Measurements from ENCODE around the gene RENBP.

Gene RENBP

DNA sequence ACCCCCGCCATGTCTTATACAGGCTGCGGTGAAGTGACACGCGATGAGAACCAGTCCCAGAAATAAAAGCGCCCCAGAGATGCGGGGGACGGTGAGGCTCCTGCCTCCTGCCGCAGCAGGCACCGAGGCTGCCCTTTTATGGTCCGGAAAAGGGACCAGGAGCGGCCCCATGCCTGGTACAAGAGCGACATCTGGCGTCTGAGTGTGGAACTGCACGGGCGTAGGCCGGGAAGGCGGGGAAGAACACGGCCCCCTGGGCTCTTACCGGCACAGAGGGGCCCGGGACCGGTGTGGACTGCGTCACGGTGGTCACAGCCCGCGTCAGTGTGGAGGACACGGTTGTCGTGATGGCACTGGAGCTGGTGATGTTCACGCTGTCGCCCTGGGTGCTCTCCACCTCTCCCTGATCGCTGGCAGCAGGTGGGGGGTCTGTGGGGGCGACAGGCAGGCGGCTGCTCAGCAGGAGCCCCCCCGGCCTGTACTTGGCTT, 8.9 kb upstream of the RENBP start (continued):
- TF ChIP-seq ZFP37 (tag by site-specific recombination; IDR thresholded peaks at IDR 0.05): 0 out of 2 replicates have a peak, but pooled peaks have one; percentile 40
- TF ChIP-seq SP7 (tag by site-specific recombination; IDR thresholded peaks at IDR 0.05): peak; percentile 32; the same call in 1 of the 2 replicates
- TF ChIP-seq ZNF658 (tag by site-specific recombination; IDR thresholded peaks at IDR 0.05): no peak
- peak; percentile 76 for TF ChIP-seq ZNF600 (tag by site-specific recombination; IDR thresholded peaks at IDR 0.05)

DNA sequence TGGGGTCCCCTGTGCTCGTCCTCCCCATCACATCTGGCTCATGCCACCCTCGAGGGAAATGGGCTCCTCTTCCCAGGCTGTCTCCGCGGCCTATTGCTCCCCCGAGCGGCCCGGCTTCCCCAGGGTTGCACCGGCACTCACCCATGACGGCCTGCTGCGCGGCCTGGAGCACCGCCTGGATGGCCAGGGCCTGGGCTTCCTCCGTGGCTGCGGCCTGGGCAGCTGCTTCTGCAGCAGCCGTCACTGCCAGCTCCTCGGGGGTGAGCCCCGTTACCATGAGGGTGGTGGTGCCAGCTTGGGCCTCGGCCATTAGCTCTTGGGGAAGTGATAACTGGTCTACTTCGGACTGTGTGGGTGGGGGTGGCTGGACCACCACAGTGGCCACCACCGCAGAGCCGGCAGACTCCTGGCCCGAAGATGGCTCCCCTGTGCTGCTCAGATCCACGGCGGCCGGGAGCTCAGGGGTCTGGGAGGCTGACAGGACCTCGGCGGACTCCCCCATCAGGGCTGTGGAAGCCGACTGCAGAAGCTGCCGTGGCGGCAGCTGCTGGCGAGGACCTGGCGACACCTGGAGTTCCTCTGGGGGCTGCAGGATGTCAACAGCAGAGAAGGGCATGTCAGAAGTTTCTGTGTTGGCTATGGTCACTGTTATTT, 8.1 kb upstream of the RENBP start:
- Histone ChIP-seq H3K9me3 (ENCODE audit: control insufficient read depth, insufficient read depth, low read depth, low read length) (no peaks in the 10 kb centered on the region), H3K27ac (ENCODE audit: extremely low read depth, low read depth, low read length) (no peak overlapping the region; the same call in 1 of the 2 replicates), H3K4me3 (ENCODE audit: low read depth, low read length) (no peak overlapping the region), H3K36me3 (ENCODE audit: control insufficient read depth in 2 of 2, insufficient read depth in 1 of 2, low read length in 2 of 2) (peaks cover 31 to 99% of the 10 kb centered on the region in 2 experiments), H3K4me1 (ENCODE audit: control insufficient read depth, insufficient read depth, low read length) (no peaks in the 10 kb centered on the region; the same call in 1 of the 2 replicates)
- ChIA-PET POLR2A (interaction anchor here (0.6 kb wide), 1 partner anchor 11 kb away, joined by 3 read pairs; no protein-coding TSS in a partner anchor), CTCF (interaction anchor here (0.6 to 10.9 kb wide), 16 partner anchors 8 to 922 kb away, joined by 3 to 267 read pairs (median 4); partner anchors contain the start of genes ARHGAP4, NAA10, PLXNB3 and RENBP)
- no peak for TF ChIP-seq ZNF623 (tag by site-specific recombination; IDR thresholded peaks at IDR 0.05)
- TF ChIP-seq ZNF311 (tag by site-specific recombination; IDR thresholded peaks at IDR 0.05; ENCODE audit: borderline replicate concordance): no peak
- TF ChIP-seq, protein P1, sequence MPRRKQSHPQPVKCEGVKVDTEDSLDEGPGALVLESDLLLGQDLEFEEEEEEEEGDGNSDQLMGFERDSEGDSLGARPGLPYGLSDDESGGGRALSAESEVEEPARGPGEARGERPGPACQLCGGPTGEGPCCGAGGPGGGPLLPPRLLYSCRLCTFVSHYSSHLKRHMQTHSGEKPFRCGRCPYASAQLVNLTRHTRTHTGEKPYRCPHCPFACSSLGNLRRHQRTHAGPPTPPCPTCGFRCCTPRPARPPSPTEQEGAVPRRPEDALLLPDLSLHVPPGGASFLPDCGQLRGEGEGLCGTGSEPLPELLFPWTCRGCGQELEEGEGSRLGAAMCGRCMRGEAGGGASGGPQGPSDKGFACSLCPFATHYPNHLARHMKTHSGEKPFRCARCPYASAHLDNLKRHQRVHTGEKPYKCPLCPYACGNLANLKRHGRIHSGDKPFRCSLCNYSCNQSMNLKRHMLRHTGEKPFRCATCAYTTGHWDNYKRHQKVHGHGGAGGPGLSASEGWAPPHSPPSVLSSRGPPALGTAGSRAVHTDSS (tag by site-specific recombination; IDR thresholded peaks at IDR 0.05): no peak
- TF ChIP-seq MYNN (tag by site-specific recombination; IDR thresholded peaks at IDR 0.05; ENCODE audit: borderline replicate concordance): no peak
- TF ChIP-seq EGR2 (tag by site-specific recombination; IDR thresholded peaks at IDR 0.05; ENCODE audit: low read depth): no peak
- TF ChIP-seq, protein P2, sequence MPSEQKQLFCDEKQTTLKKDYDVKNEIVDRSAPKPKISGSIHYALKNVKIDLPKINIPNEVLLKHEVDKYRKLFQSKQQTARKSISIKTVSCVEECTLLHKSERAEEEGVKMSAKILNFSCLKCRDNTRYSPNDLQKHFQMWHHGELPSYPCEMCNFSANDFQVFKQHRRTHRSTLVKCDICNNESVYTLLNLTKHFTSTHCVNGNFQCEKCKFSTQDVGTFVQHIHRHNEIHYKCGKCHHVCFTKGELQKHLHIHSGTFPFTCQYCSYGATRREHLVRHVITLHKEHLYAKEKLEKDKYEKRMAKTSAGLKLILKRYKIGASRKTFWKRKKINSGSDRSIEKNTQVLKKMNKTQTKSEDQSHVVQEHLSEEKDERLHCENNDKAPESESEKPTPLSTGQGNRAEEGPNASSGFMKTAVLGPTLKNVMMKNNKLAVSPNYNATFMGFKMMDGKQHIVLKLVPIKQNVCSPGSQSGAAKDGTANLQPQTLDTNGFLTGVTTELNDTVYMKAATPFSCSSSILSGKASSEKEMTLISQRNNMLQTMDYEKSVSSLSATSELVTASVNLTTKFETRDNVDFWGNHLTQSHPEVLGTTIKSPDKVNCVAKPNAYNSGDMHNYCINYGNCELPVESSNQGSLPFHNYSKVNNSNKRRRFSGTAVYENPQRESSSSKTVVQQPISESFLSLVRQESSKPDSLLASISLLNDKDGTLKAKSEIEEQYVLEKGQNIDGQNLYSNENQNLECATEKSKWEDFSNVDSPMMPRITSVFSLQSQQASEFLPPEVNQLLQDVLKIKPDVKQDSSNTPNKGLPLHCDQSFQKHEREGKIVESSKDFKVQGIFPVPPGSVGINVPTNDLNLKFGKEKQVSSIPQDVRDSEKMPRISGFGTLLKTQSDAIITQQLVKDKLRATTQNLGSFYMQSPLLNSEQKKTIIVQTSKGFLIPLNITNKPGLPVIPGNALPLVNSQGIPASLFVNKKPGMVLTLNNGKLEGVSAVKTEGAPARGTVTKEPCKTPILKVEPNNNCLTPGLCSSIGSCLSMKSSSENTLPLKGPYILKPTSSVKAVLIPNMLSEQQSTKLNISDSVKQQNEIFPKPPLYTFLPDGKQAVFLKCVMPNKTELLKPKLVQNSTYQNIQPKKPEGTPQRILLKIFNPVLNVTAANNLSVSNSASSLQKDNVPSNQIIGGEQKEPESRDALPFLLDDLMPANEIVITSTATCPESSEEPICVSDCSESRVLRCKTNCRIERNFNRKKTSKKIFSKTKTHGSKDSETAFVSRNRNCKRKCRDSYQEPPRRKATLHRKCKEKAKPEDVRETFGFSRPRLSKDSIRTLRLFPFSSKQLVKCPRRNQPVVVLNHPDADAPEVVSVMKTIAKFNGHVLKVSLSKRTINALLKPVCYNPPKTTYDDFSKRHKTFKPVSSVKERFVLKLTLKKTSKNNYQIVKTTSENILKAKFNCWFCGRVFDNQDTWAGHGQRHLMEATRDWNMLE (tag by site-specific recombination; conservative IDR thresholded peaks at IDR 0.05; ENCODE audit: low read depth): no peak
- TF ChIP-seq ZNF596 (tag by site-specific recombination; IDR thresholded peaks at IDR 0.05): no peak
- TF ChIP-seq, protein P3, sequence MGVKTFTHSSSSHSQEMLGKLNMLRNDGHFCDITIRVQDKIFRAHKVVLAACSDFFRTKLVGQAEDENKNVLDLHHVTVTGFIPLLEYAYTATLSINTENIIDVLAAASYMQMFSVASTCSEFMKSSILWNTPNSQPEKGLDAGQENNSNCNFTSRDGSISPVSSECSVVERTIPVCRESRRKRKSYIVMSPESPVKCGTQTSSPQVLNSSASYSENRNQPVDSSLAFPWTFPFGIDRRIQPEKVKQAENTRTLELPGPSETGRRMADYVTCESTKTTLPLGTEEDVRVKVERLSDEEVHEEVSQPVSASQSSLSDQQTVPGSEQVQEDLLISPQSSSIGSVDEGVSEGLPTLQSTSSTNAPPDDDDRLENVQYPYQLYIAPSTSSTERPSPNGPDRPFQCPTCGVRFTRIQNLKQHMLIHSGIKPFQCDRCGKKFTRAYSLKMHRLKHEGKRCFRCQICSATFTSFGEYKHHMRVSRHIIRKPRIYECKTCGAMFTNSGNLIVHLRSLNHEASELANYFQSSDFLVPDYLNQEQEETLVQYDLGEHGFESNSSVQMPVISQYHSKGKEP (tag by site-specific recombination; IDR thresholded peaks at IDR 0.05): no peak
- TF ChIP-seq ZNF148 (tag by site-specific recombination; IDR thresholded peaks at IDR 0.05; ENCODE audit: borderline replicate concordance): no peak
- TF ChIP-seq ZNF266 (tag by site-specific recombination; IDR thresholded peaks at IDR 0.05; ENCODE audit: low read depth): no peak
- no peak for TF ChIP-seq ZNF121 (tag by site-specific recombination; IDR thresholded peaks at IDR 0.05)
- TF ChIP-seq ZNF521 (tag by site-specific recombination; IDR thresholded peaks at IDR 0.05): no peak
- TF ChIP-seq HOXC10 (CRISPR knock-in tag; IDR thresholded peaks at IDR 0.05): no peak
- no peak for TF ChIP-seq GLIS1 (tag by site-specific recombination; IDR thresholded peaks at IDR 0.05)
